ENCODE results near the gene RAB40B. TPM values are rescaled to one million over a fixed set of nuclear protein-coding genes. Genes with fewer than 3 reads are reported as not detected.

RAB40B gene
- total and polyA plus RNA-seq, 12 donors = 4.1 to 33.3 (median 14.0) TPM

GRCh38 chr17:82713071-82713723 lies 14.7 kb upstream of the RAB40B start:
- intact Hi-C loops (cut with DNase I) = loop anchor here in 1 of 2 donors (10.0 kb wide), 1 partner anchor 88 kb away; no protein-coding TSS in a partner anchor
- H3K9me3 ChIP-seq (replicated peaks in 1 of 3) = no peaks in the 10 kb centered on the region
- DNase-seq = peak in 1 of 7 donors; percentile 18
- H3K27ac ChIP-seq = no peak overlapping the region
- TF ChIP-seq CTCF (IDR thresholded peaks at IDR 0.05) = no peak
- no peak for TF ChIP-seq POLR2A (IDR thresholded peaks at IDR 0.05)
- H3K36me3 ChIP-seq (replicated peaks in 1 of 2) = no peaks in the 10 kb centered on the region
- H3K4me3 ChIP-seq = no peak overlapping the region
- H3K27me3 ChIP-seq = no peaks in the 10 kb centered on the region
- 82 to 88% (median 85%) methylated on average over 14 to 35 of the region's 35 CpGs for WGBS, 4 donors
- H3K4me1 ChIP-seq (replicated peaks in 1 of 2) = peaks cover 9 to 17% of the 10 kb centered on the region in 2 donors

GRCh38 chr17:82710499-82711232 lies 12.2 kb upstream of the RAB40B start:
- Histone ChIP-seq H3K9me3 (replicated peaks in 1 of 3) (no peaks in the 10 kb centered on the region), H3K27ac (no peak overlapping the region), H3K4me3 (no peak overlapping the region), H3K36me3 (replicated peaks in 1 of 2) (no peaks in the 10 kb centered on the region), H3K27me3 (no peaks in the 10 kb centered on the region), H3K4me1 (replicated peaks in 1 of 2) (peaks cover 0 to under 1% of the 10 kb centered on the region in 2 donors)
- intact Hi-C loops (cut with DNase I) = loop anchor here in 1 of 2 donors (10.0 kb wide), 1 partner anchor 86 kb away; no protein-coding TSS in a partner anchor
- DNase-seq = no peak
- WGBS, 4 donors = 72 to 79% (median 78%) methylated on average over 15 to 29 of the region's 29 CpGs
- TF ChIP-seq POLR2A (IDR thresholded peaks at IDR 0.05) (no peak), CTCF (IDR thresholded peaks at IDR 0.05) (no peak)

GRCh38 chr17:82709676-82710498 lies 11.4 kb upstream of the RAB40B start:
- 84 to 90% (median 88%) methylated on average over 9 to 25 of the region's 25 CpGs for WGBS, 4 donors
- no peak overlapping the region for H3K4me3 ChIP-seq
- no peaks in the 10 kb centered on the region for H3K4me1 ChIP-seq (replicated peaks in 1 of 2)
- intact Hi-C loops (cut with DNase I) = loop anchor here in 1 of 2 donors (10.0 kb wide), 1 partner anchor 85 kb away; no protein-coding TSS in a partner anchor
- H3K36me3 ChIP-seq (replicated peaks in 1 of 2) = no peaks in the 10 kb centered on the region
- no peaks in the 10 kb centered on the region for H3K27me3 ChIP-seq
- H3K9me3 ChIP-seq (replicated peaks in 1 of 3) = no peaks in the 10 kb centered on the region
- no peak for DNase-seq
- no peak overlapping the region for H3K27ac ChIP-seq
- TF ChIP-seq CTCF (IDR thresholded peaks at IDR 0.05) (no peak), POLR2A (IDR thresholded peaks at IDR 0.05) (no peak)
